A549 (cell line): ENCODE data around the gene PLA2G4B.

ENCODE experiments used
- CTCF ChIP-seq: fragments of >200 bp; sonication (Bioruptor Twin); formaldehyde crosslinking; IDR thresholded peaks from 3 replicates; pipeline ENCODE4 v1.5.1; 2016
- TF ChIP-seq, protein P1 (sequence below): fragments of >200 bp; sonication (Bioruptor Twin); formaldehyde crosslinking; IDR thresholded peaks from 3 replicates; pipeline ENCODE4 v1.6.1; 2016
- TF ChIP-seq, protein P2 (sequence below): IDR thresholded peaks from 2 replicates; pipeline ENCODE4 v1.6.1; 2012

- TF ChIP-seq, protein P1, sequence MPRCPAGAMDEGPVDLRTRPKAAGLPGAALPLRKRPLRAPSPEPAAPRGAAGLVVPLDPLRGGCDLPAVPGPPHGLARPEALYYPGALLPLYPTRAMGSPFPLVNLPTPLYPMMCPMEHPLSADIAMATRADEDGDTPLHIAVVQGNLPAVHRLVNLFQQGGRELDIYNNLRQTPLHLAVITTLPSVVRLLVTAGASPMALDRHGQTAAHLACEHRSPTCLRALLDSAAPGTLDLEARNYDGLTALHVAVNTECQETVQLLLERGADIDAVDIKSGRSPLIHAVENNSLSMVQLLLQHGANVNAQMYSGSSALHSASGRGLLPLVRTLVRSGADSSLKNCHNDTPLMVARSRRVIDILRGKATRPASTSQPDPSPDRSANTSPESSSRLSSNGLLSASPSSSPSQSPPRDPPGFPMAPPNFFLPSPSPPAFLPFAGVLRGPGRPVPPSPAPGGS: no peak
- TF ChIP-seq, protein P2, sequence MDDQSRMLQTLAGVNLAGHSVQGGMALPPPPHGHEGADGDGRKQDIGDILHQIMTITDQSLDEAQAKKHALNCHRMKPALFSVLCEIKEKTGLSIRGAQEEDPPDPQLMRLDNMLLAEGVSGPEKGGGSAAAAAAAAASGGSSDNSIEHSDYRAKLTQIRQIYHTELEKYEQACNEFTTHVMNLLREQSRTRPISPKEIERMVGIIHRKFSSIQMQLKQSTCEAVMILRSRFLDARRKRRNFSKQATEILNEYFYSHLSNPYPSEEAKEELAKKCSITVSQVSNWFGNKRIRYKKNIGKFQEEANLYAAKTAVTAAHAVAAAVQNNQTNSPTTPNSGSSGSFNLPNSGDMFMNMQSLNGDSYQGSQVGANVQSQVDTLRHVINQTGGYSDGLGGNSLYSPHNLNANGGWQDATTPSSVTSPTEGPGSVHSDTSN: no peak
- TF ChIP-seq CTCF: no peak
Measured at GRCh38 chr15:41847981-41848380, 9.3 kb downstream of the PLA2G4B start.
